ENCODE data around the gene RPL34. TPM values are rescaled to one million over a fixed set of nuclear protein-coding genes. Genes with fewer than 3 reads are reported as not detected.

The RPL34 gene
- polyA plus RNA-seq, 1 of the 3 experiments (the other 2 are of a cell fraction): 2,955 TPM

- Histone ChIP-seq H3K9ac (peak overlapping the region; percentile 89; the same call in 1 of the 2 replicates), H4K20me1 (ENCODE audit: insufficient read depth) (peaks cover 20% of the 10 kb centered on the region), H3K27me3 (ENCODE audit: insufficient read depth) (no peaks in the 10 kb centered on the region), H3K4me1 (ENCODE audit: control insufficient read depth in 1 of 2, insufficient read depth in 2 of 2, low read depth in 1 of 2, low read length in 1 of 2) (peaks cover 7 to 8% of the 10 kb centered on the region in 2 experiments), H3K4me2 (peak overlapping the region; percentile 72), H2AFZ (ENCODE audit: low read depth) (peak overlapping the region; percentile 91), H3K4me3 (ENCODE audit: low read depth in 2 of 2, low read length in 1 of 2) (peak overlapping the region; percentile 54 to 96), H3F3A (replicated peaks; ENCODE audit: insufficient read depth) (peaks cover 14% of the 10 kb centered on the region), H3K36me3 (replicated peaks in 1 of 2; ENCODE audit: control insufficient read depth in 1 of 2, insufficient read depth in 2 of 2, low read length in 1 of 2) (peaks cover 3 to 9% of the 10 kb centered on the region in 2 experiments), H3K9me2 (no peaks in the 10 kb centered on the region), H3K27ac (ENCODE audit: low read depth in 2 of 2, low read length in 1 of 2) (peak overlapping the region in 1 of 2 experiments; percentile 75; a peak in 2 of 4 replicates), H3K79me2 (ENCODE audit: insufficient read depth) (peaks cover 44% of the 10 kb centered on the region), H3K9me3 (no peaks in the 10 kb centered on the region)
- WGBS (ENCODE audit: low lambda C conversion rate): under 1% methylated on average over 6 of the region's 6 CpGs
- POLR2A ChIA-PET: interaction anchor here (1.0 to 2.6 kb wide), 4 partner anchors 11 to 29 kb away, joined by 3 to 18 read pairs (median 6); partner anchors contain the start of gene RPL34
- CTCF ChIA-PET: interaction anchor here (0.6 to 1.4 kb wide), 2 partner anchors 14 to 594 kb away, joined by 3 read pairs; no protein-coding TSS in a partner anchor
- no peak for DNase-seq
- TF ChIP-seq REST (IDR thresholded peaks at IDR 0.05; ENCODE audit: low read depth, low read length): no peak
- no peak for TF ChIP-seq POLR2AphosphoS5 (IDR thresholded peaks at IDR 0.05; ENCODE audit: low read depth, low read length)
- TF ChIP-seq RCOR1 (IDR thresholded peaks at IDR 0.05; ENCODE audit: low read length): no peak
- no peak for TF ChIP-seq SIN3A (IDR thresholded peaks at IDR 0.05; ENCODE audit: borderline replicate concordance, low read depth, low read length)
- TF ChIP-seq MAX (IDR thresholded peaks at IDR 0.05; ENCODE audit: low read depth): no peak
- TF ChIP-seq, protein P1, sequence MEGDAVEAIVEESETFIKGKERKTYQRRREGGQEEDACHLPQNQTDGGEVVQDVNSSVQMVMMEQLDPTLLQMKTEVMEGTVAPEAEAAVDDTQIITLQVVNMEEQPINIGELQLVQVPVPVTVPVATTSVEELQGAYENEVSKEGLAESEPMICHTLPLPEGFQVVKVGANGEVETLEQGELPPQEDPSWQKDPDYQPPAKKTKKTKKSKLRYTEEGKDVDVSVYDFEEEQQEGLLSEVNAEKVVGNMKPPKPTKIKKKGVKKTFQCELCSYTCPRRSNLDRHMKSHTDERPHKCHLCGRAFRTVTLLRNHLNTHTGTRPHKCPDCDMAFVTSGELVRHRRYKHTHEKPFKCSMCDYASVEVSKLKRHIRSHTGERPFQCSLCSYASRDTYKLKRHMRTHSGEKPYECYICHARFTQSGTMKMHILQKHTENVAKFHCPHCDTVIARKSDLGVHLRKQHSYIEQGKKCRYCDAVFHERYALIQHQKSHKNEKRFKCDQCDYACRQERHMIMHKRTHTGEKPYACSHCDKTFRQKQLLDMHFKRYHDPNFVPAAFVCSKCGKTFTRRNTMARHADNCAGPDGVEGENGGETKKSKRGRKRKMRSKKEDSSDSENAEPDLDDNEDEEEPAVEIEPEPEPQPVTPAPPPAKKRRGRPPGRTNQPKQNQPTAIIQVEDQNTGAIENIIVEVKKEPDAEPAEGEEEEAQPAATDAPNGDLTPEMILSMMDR (IDR thresholded peaks at IDR 0.05): no peak
- no peak for TF ChIP-seq MXI1 (IDR thresholded peaks at IDR 0.05; ENCODE audit: low read depth, low read length)
- no peak for TF ChIP-seq NFIC (IDR thresholded peaks at IDR 0.05; ENCODE audit: borderline replicate concordance)
- TF ChIP-seq NRF1 (IDR thresholded peaks at IDR 0.05; ENCODE audit: low read depth, low read length): no peak
- TF ChIP-seq FOSL2 (IDR thresholded peaks at IDR 0.05; ENCODE audit: borderline replicate concordance, low read depth): no peak
- no peak for TF ChIP-seq TCF12 (IDR thresholded peaks at IDR 0.05)
- TF ChIP-seq GATA2 (CRISPR knock-in tag; IDR thresholded peaks at IDR 0.05): no peak
- no peak for TF ChIP-seq FOXJ3 (CRISPR knock-in tag; IDR thresholded peaks at IDR 0.05)
- no peak for TF ChIP-seq EZH2phosphoT487 (IDR thresholded peaks at IDR 0.05; ENCODE audit: borderline replicate concordance, low read depth)
- no peak for TF ChIP-seq EP300 (IDR thresholded peaks at IDR 0.05; ENCODE audit: borderline replicate concordance in 1 of 2, low read depth in 1 of 2, low read length in 1 of 2)
- TF ChIP-seq, protein P2, sequence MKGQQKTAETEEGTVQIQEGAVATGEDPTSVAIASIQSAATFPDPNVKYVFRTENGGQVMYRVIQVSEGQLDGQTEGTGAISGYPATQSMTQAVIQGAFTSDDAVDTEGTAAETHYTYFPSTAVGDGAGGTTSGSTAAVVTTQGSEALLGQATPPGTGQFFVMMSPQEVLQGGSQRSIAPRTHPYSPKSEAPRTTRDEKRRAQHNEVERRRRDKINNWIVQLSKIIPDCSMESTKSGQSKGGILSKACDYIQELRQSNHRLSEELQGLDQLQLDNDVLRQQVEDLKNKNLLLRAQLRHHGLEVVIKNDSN (IDR thresholded peaks at IDR 0.05; ENCODE audit: borderline replicate concordance, low read depth): no peak
- no peak for TF ChIP-seq GABPA (IDR thresholded peaks at IDR 0.05; ENCODE audit: low read depth)
Observed at GRCh38 chr4:108649863-108650211, 29.5 kb downstream of the RPL34 start.

Measured in SK-N-SH (cell line).